IPS DF 6.9 (cell line): ENCODE measurements around the gene PLA2G4B.

Experiments
- DNase-seq: peaks from one replicate; pipeline ENCODE4 v3.0.0-alpha.2; 2013; ENCODE audit warnings: low read depth, low spot score
- H3K27ac ChIP-seq: one replicate; pipeline ENCODE4 v1.5.1; 2013; ENCODE audit warnings: low read length, control low read depth
- H3K27me3 ChIP-seq: 2 replicates; pipeline ENCODE4 v1.6.1; 2013; ENCODE audit warnings: mild to moderate bottlenecking, low read length; ENCODE audit not compliant: control insufficient read depth, insufficient read depth
- H3K36me3 ChIP-seq: 2 replicates; pipeline ENCODE4 v1.6.1; 2013; ENCODE audit warnings: low read length; ENCODE audit not compliant: control insufficient read depth, insufficient read depth
- H3K4me1 ChIP-seq: 2 replicates; pipeline ENCODE4 v1.6.1; 2013; ENCODE audit warnings: low read length; ENCODE audit not compliant: control insufficient read depth, insufficient read depth
- H3K4me3 ChIP-seq: 2 replicates; pipeline ENCODE4 v1.5.1; 2013; ENCODE audit warnings: mild to moderate bottlenecking, low read length
- H3K9me3 ChIP-seq: 2 replicates; pipeline ENCODE4 v1.6.1; 2013; ENCODE audit warnings: low read length, inconsistent platforms; ENCODE audit not compliant: control insufficient read depth, insufficient read depth
- WGBS: extraction: QIAGEN DNeasy Blood & Tissue Kit; methylation state at CpG from one replicate; pipeline ENCODE4 v1.1.7; 2013; ENCODE audit warnings: mixed read lengths, missing lambda C conversion rate; ENCODE audit not compliant: insufficient read length, insufficient coverage; 5-methylcytosine and 5-hydroxymethylcytosine counted together

Gene PLA2G4B

GRCh38 chr15:41850482-41851166 lies 12.0 kb downstream of the PLA2G4B start:
- Histone ChIP-seq H3K4me1 (no peaks in the 10 kb centered on the region; the same call in 1 of the 2 replicates), H3K27me3 (no peaks in the 10 kb centered on the region), H3K9me3 (no peaks in the 10 kb centered on the region), H3K27ac (no peak overlapping the region), H3K4me3 (no peak overlapping the region), H3K36me3 (peaks cover 7% of the 10 kb centered on the region; the same call in 1 of the 2 replicates)
- WGBS: no CpG with 5 or more reads among the region's 16 CpGs
- no peak for DNase-seq

GRCh38 chr15:41851167-41851523 lies 12.5 kb downstream of the PLA2G4B start:
- Histone ChIP-seq H3K9me3 (no peaks in the 10 kb centered on the region), H3K27me3 (no peaks in the 10 kb centered on the region), H3K36me3 (peaks cover 7% of the 10 kb centered on the region; the same call in 1 of the 2 replicates), H3K4me1 (no peaks in the 10 kb centered on the region; the same call in 1 of the 2 replicates), H3K27ac (no peak overlapping the region), H3K4me3 (no peak overlapping the region)
- no peak for DNase-seq
- no CpG with 5 or more reads among the region's 11 CpGs for WGBS

- H3K27me3 ChIP-seq: no peaks in the 10 kb centered on the region
- no peak overlapping the region for H3K4me3 ChIP-seq
- no peak for DNase-seq
- no peaks in the 10 kb centered on the region for H3K9me3 ChIP-seq
- no peaks in the 10 kb centered on the region; the same call in 1 of the 2 replicates for H3K4me1 ChIP-seq
- WGBS: no CpG with 5 or more reads among the region's 8 CpGs
- H3K27ac ChIP-seq: no peak overlapping the region
- H3K36me3 ChIP-seq: peaks cover 7% of the 10 kb centered on the region; the same call in 1 of the 2 replicates
Observed at GRCh38 chr15:41851755-41852370, 13.2 kb downstream of the PLA2G4B start.

GRCh38 chr15:41852736-41853590 lies 14.3 kb downstream of the PLA2G4B start:
- Histone ChIP-seq H3K36me3 (peaks cover 3% of the 10 kb centered on the region), H3K4me3 (no peak overlapping the region), H3K27me3 (no peaks in the 10 kb centered on the region), H3K4me1 (no peaks in the 10 kb centered on the region; the same call in 1 of the 2 replicates), H3K27ac (no peak overlapping the region), H3K9me3 (no peaks in the 10 kb centered on the region)
- WGBS: no CpG with 5 or more reads among the region's 17 CpGs
- DNase-seq: no peak

GRCh38 chr15:41853831-41854230 lies 15.2 kb downstream of the PLA2G4B start:
- no peaks in the 10 kb centered on the region for H3K27me3 ChIP-seq
- WGBS: no CpG with 5 or more reads among the region's 10 CpGs

GRCh38 chr15:41854443-41854842 lies 15.8 kb downstream of the PLA2G4B start:
- no peak overlapping the region for H3K27ac ChIP-seq
- no peak for DNase-seq
- no peaks in the 10 kb centered on the region for H3K4me1 ChIP-seq
- H3K27me3 ChIP-seq: no peaks in the 10 kb centered on the region
- WGBS: no CpG with 5 or more reads among the region's 9 CpGs
- H3K9me3 ChIP-seq: no peaks in the 10 kb centered on the region
- H3K4me3 ChIP-seq: no peak overlapping the region
- H3K36me3 ChIP-seq: no peaks in the 10 kb centered on the region; the same call in 1 of the 2 replicates

More at GRCh38 chr15:41853831-41854230, 15.2 kb downstream of the PLA2G4B start:
- no peaks in the 10 kb centered on the region for H3K9me3 ChIP-seq
- no peak overlapping the region for H3K4me3 ChIP-seq
- H3K36me3 ChIP-seq: no peaks in the 10 kb centered on the region; the same call in 1 of the 2 replicates
- H3K4me1 ChIP-seq: no peaks in the 10 kb centered on the region; the same call in 1 of the 2 replicates
- no peak for DNase-seq
- no peak overlapping the region for H3K27ac ChIP-seq

GRCh38 chr15:41855261-41855961 lies 16.8 kb downstream of the PLA2G4B start:
- H3K4me1 ChIP-seq: no peaks in the 10 kb centered on the region
- H3K36me3 ChIP-seq: no peaks in the 10 kb centered on the region; the same call in 1 of the 2 replicates
- no peaks in the 10 kb centered on the region for H3K27me3 ChIP-seq
- no peak overlapping the region for H3K4me3 ChIP-seq
- no peak overlapping the region for H3K27ac ChIP-seq
- no CpG with 5 or more reads among the region's 30 CpGs for WGBS
- no peak for DNase-seq
- H3K9me3 ChIP-seq: no peaks in the 10 kb centered on the region

- H3K27ac ChIP-seq: no peak overlapping the region
- no peak for DNase-seq
- WGBS: no CpG with 5 or more reads among the region's 17 CpGs
- H3K36me3 ChIP-seq: no peaks in the 10 kb centered on the region; the same call in 1 of the 2 replicates
- no peaks in the 10 kb centered on the region for H3K4me1 ChIP-seq
- H3K9me3 ChIP-seq: no peaks in the 10 kb centered on the region
- H3K27me3 ChIP-seq: no peaks in the 10 kb centered on the region
- H3K4me3 ChIP-seq: no peak overlapping the region
Observed at GRCh38 chr15:41856262-41856661, 17.6 kb downstream of the PLA2G4B start.

GRCh38 chr15:41856716-41857115 lies 18.1 kb downstream of the PLA2G4B start:
- DNase-seq: no peak
- H3K36me3 ChIP-seq: no peaks in the 10 kb centered on the region; the same call in 1 of the 2 replicates
- H3K27ac ChIP-seq: no peak overlapping the region
- H3K9me3 ChIP-seq: no peaks in the 10 kb centered on the region
- WGBS: no CpG with 5 or more reads among the region's 12 CpGs
- no peaks in the 10 kb centered on the region for H3K4me1 ChIP-seq
- H3K27me3 ChIP-seq: no peaks in the 10 kb centered on the region
- no peak overlapping the region for H3K4me3 ChIP-seq

- H3K27me3 ChIP-seq: no peaks in the 10 kb centered on the region
- H3K9me3 ChIP-seq: no peaks in the 10 kb centered on the region
- DNase-seq: no peak
- H3K27ac ChIP-seq: no peak overlapping the region
- no peaks in the 10 kb centered on the region for H3K4me1 ChIP-seq
- no CpG with 5 or more reads among the region's 9 CpGs for WGBS
- no peak overlapping the region for H3K4me3 ChIP-seq
- no peaks in the 10 kb centered on the region; the same call in 1 of the 2 replicates for H3K36me3 ChIP-seq
Observed at GRCh38 chr15:41857316-41857715, 18.7 kb downstream of the PLA2G4B start.
